ENCODE data around the gene APLP2. TPM values are rescaled to one million over a fixed set of nuclear protein-coding genes. Genes with fewer than 3 reads are reported as not detected.

The APLP2 gene
- total RNA-seq, 1 experiment from 2014 or later, result 210 TPM

DNA sequence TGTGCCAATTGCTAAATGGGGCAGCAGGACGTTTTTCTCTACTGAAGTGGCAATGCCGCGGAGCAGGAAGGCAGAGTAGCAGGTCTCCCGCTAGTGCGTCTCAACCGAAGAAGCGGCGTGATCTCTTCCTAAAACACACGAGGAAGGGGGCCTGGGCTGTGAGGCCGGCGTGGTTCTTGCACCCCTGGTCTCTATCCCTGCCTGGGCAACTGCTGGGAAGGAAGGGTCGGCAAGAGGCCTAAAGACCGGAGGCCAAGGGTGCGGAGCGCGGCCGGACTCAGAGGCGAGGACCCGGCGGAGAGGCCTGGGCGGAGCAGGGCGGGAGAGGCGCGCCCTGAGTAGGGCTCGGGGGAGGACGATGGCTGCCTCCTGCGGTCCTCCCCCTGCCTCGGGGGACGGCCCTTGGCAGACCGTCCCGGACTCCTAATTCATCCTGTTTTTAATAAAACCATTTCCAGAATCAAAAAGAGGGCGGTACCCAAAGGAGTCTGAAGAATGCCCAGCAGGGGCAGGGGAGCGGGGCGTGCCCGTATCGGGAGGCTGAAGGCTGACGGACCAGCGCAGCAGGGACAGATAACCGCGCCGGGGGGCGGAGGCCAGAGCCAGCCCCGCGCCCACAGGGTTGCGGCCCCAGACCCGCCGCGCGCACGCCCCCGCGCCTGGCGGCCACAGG is 572 bp upstream of the APLP2 start:
- intact Hi-C loops (cut with micrococcal nuclease), result loop anchor here (5.0 kb wide), 1 partner anchor 67 kb away; the partner anchor contains the start of gene PRDM10
- TSS peak; percentile 56 for BruUV-seq (replicated peaks)
- peak; percentile 66 for ATAC-seq

More for the DNA sequence above, 572 bp upstream of the APLP2 start:
- H3K4me3 ChIP-seq (replicated peaks in 1 of 2; ENCODE audit: low read depth in 1 of 2, low read length in 2 of 2), result peak overlapping the region; percentile 46 to 79
- no peaks in the 10 kb centered on the region for H4K20me1 ChIP-seq (ENCODE audit: insufficient read depth)
- no peaks in the 10 kb centered on the region for H3K9me3 ChIP-seq (ENCODE audit: control insufficient read depth in 1 of 2, insufficient read depth in 1 of 2, low read depth in 1 of 2, low read length in 2 of 2)
- peak overlapping the region; percentile 60 for H3K27ac ChIP-seq (ENCODE audit: low read depth, low read length)
- no peaks in the 10 kb centered on the region for H3K36me3 ChIP-seq (ENCODE audit: control insufficient read depth in 1 of 2, insufficient read depth in 2 of 2, low read length in 2 of 2)
- RAD21 ChIA-PET (ENCODE audit: low non-redundant PET in 1 of 2, low total read pairs in 2 of 2, uncharacterized antibody in 2 of 2, unreplicated experiment in 2 of 2), result no interaction called here
- H3K79me2 ChIP-seq (ENCODE audit: insufficient read depth, low read length), result peaks cover 36% of the 10 kb centered on the region
- no peak for TF ChIP-seq ELF1 (IDR thresholded peaks at IDR 0.05; ENCODE audit: borderline replicate concordance, low read depth)
- TF ChIP-seq ZFX (IDR thresholded peaks at IDR 0.05), result peak; percentile 50
- TF ChIP-seq, protein P1, sequence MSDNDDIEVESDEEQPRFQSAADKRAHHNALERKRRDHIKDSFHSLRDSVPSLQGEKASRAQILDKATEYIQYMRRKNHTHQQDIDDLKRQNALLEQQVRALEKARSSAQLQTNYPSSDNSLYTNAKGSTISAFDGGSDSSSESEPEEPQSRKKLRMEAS (IDR thresholded peaks at IDR 0.05), result no peak
- no peak for TF ChIP-seq TCF7L2 (IDR thresholded peaks at IDR 0.05; ENCODE audit: borderline replicate concordance, extremely low read depth, insufficient read depth, insufficient read length)
- TF ChIP-seq, protein P2, sequence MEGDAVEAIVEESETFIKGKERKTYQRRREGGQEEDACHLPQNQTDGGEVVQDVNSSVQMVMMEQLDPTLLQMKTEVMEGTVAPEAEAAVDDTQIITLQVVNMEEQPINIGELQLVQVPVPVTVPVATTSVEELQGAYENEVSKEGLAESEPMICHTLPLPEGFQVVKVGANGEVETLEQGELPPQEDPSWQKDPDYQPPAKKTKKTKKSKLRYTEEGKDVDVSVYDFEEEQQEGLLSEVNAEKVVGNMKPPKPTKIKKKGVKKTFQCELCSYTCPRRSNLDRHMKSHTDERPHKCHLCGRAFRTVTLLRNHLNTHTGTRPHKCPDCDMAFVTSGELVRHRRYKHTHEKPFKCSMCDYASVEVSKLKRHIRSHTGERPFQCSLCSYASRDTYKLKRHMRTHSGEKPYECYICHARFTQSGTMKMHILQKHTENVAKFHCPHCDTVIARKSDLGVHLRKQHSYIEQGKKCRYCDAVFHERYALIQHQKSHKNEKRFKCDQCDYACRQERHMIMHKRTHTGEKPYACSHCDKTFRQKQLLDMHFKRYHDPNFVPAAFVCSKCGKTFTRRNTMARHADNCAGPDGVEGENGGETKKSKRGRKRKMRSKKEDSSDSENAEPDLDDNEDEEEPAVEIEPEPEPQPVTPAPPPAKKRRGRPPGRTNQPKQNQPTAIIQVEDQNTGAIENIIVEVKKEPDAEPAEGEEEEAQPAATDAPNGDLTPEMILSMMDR (IDR thresholded peaks at IDR 0.05 in 2 of 3, conservative IDR thresholded peaks at IDR 0.05 in 1 of 3; ENCODE audit: borderline replicate concordance in 1 of 3, insufficient read depth in 1 of 3, low read depth in 2 of 3, low read length in 2 of 3), result no peak
- no peak for TF ChIP-seq EZH2phosphoT487 (IDR thresholded peaks at IDR 0.05; ENCODE audit: borderline replicate concordance)
- TF ChIP-seq, protein P3, sequence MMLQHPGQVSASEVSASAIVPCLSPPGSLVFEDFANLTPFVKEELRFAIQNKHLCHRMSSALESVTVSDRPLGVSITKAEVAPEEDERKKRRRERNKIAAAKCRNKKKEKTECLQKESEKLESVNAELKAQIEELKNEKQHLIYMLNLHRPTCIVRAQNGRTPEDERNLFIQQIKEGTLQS (IDR thresholded peaks at IDR 0.05), result no peak
- TF ChIP-seq EGR1 (IDR thresholded peaks at IDR 0.05; ENCODE audit: low read depth), result peak; percentile 80
- TF ChIP-seq, protein P4, sequence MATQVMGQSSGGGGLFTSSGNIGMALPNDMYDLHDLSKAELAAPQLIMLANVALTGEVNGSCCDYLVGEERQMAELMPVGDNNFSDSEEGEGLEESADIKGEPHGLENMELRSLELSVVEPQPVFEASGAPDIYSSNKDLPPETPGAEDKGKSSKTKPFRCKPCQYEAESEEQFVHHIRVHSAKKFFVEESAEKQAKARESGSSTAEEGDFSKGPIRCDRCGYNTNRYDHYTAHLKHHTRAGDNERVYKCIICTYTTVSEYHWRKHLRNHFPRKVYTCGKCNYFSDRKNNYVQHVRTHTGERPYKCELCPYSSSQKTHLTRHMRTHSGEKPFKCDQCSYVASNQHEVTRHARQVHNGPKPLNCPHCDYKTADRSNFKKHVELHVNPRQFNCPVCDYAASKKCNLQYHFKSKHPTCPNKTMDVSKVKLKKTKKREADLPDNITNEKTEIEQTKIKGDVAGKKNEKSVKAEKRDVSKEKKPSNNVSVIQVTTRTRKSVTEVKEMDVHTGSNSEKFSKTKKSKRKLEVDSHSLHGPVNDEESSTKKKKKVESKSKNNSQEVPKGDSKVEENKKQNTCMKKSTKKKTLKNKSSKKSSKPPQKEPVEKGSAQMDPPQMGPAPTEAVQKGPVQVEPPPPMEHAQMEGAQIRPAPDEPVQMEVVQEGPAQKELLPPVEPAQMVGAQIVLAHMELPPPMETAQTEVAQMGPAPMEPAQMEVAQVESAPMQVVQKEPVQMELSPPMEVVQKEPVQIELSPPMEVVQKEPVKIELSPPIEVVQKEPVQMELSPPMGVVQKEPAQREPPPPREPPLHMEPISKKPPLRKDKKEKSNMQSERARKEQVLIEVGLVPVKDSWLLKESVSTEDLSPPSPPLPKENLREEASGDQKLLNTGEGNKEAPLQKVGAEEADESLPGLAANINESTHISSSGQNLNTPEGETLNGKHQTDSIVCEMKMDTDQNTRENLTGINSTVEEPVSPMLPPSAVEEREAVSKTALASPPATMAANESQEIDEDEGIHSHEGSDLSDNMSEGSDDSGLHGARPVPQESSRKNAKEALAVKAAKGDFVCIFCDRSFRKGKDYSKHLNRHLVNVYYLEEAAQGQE (IDR thresholded peaks at IDR 0.05; ENCODE audit: low read depth), result no peak
- no peak for TF ChIP-seq POLR2AphosphoS5 (IDR thresholded peaks at IDR 0.05; ENCODE audit: low read depth, low read length)
- no peaks in the 10 kb centered on the region for H3K27me3 ChIP-seq (ENCODE audit: insufficient read depth, low read length)
- H3K4me1 ChIP-seq (ENCODE audit: control insufficient read depth in 1 of 2, insufficient read depth in 2 of 2, low read length in 2 of 2), result peaks cover 13 to 29% of the 10 kb centered on the region in 2 experiments; a peak in 3 of 4 replicates
- CTCF ChIA-PET, result no interaction called here
- H3K9ac ChIP-seq (ENCODE audit: low read length), result peak overlapping the region; percentile 60
- H3K9me2 ChIP-seq (ENCODE audit: insufficient read depth), result no peaks in the 10 kb centered on the region
- DNase-seq (ENCODE audit: low read depth, low spot score), result peak; percentile 35
- H3K4me2 ChIP-seq (ENCODE audit: low read length), result peak overlapping the region; percentile 80
- POLR2A ChIA-PET, result interaction anchor here (1.0 to 2.1 kb wide), 3 partner anchors 12 to 67 kb away, joined by 3 to 6 read pairs (median 4); partner anchors contain the start of gene PRDM10
- H2AFZ ChIP-seq (ENCODE audit: low read depth, low read length, poor library complexity, severe bottlenecking), result no peak overlapping the region
